Mammary epithelial cell (primary cell): ENCODE results near the gene MVB12A.

ENCODE experiments used
- CTCF ChIP-seq, 2 donors: IDR thresholded peaks in 1 of 2; conservative IDR thresholded peaks in 1 of 2; 2 replicates each; pipeline ENCODE4 v1.5.1; 2011 to 2012; ENCODE audit warnings: inconsistent platforms in 2 of 2, low read length in 2 of 2, mild to moderate bottlenecking in 2 of 2, control low read depth in 1 of 2, low read depth in 1 of 2; ENCODE audit not compliant: insufficient read depth in 1 of 2; ENCODE audit errors: extremely low read depth in 1 of 2
- EZH2 ChIP-seq: IDR thresholded peaks from 2 replicates; pipeline ENCODE4 v1.6.1; 2012; ENCODE audit warnings: low read length, inconsistent platforms, borderline replicate concordance

- TF ChIP-seq CTCF (conservative IDR thresholded peaks at IDR 0.05 in 1 of 2, IDR thresholded peaks at IDR 0.05 in 1 of 2; ENCODE audit: extremely low read depth in 1 of 2, insufficient read depth in 1 of 2, low read depth in 1 of 2, low read length in 2 of 2) (no peak), EZH2 (no peak)
Measured at GRCh38 chr19:17378271-17378670, 41.6 kb upstream of the MVB12A start.
